DMS153 (cell line): ENCODE results near the gene RARRES1.
A peak's percentile ranks its signal among the peaks of the same experiment; 100 is the strongest.
"Not testable (repeated sequence)": the region's sequence is repeated elsewhere in the genome, so short reads cannot be mapped to it uniquely, and the experiment has no call there.

Experiments
- DNase-seq: peaks from one replicate; lab custom pipeline; 2025; lab: John Stamatoyannopoulos, UW

The RARRES1 gene

DNA sequence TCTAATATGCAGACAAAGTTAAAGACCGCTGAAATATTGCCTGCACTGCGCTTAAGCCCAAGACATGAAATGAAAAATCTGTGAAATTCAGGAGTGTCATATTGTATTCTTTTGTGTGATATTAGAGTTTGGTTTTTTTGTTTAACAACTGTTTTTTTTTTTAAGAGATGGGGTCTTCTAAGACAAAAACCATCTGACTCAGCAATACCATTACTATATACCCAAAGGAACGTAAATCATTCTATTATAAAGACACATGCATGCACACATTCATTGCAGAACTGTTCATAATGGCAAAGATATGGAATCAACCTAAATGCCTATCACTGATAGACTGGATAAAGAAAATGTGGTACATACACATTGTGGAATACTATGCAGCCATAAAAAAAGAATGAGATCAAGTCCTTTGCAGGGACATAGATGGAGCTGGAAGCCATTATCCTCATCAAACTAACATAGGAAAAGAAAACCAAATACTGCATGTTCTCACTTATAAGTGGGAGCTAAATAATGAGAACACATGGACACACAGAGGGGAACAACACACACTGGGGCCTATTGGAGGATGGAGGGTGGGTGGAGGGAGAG is 38.3 kb downstream of the RARRES1 start:
- not testable (repeated sequence) for DNase-seq

- no peak for DNase-seq
Measured at GRCh38 chr3:158685159-158685558, 47.1 kb downstream of the RARRES1 start.

- DNase-seq, result no peak
Measured at GRCh38 chr3:158683230-158683962, 48.9 kb downstream of the RARRES1 start.

DNA sequence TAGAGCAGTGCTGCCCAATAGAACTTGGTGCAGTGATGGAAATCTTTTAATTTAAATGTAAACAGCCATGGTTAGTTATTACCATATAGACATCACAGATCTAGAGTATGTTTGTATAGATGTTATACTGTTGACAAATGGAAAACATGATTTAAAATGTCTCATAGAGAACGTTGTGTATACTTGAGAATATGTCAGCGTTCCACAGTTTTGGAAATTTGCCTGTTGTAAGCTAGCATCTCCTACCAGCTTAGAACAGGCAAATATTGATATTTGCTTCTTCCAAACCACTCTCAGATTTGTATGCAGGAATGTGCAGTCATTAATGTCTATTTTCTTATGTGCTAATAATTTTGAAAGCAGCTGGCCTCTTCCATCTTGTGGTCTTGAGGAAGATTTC is 51.4 kb downstream of the RARRES1 start:
- DNase-seq, result no peak

GRCh38 chr3:158679547-158680000 is 52.7 kb downstream of the RARRES1 start:
- no peak for DNase-seq

DNA sequence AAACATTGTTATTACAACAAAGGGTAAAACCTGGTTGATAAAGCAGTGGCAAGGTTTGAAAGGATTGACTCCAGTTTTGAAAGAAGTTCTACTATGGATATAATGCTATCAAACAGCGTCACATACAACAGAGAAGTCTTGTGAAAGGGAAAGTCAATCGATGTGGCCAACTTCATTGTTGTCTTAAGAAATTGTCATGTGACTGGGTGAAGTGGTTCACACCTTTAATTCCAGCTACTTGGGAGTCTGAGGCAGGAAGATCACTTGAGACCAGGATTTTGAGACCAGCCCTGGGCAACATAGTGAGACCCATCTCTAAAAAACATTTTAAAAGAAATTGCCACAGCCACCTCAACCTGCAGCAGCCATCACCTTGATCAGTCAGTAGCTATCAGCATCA is 53.6 kb downstream of the RARRES1 start:
- no peak for DNase-seq

GRCh38 chr3:158672215-158673176 is 59.8 kb downstream of the RARRES1 start, which contains the start of gene LXN:
TSS of gene LXN (minus strand) at chr3:158672648. CDS start at chr3:158672478, 170 bp downstream.
- DNase-seq, result peak; percentile 77

GRCh38 chr3:158671821-158672214 is 60.4 kb downstream of the RARRES1 start:
- DNase-seq, result no peak

- DNase-seq, result no peak
Measured at GRCh38 chr3:158668506-158668905, 63.8 kb downstream of the RARRES1 start.

GRCh38 chr3:158666416-158666815 is 65.8 kb downstream of the RARRES1 start:
- DNase-seq, result no peak

- DNase-seq, result no peak
Measured at GRCh38 chr3:158663832-158664231, 68.4 kb downstream of the RARRES1 start.

- no peak for DNase-seq
Measured at GRCh38 chr3:158663246-158663645, 69.0 kb downstream of the RARRES1 start.

DNA sequence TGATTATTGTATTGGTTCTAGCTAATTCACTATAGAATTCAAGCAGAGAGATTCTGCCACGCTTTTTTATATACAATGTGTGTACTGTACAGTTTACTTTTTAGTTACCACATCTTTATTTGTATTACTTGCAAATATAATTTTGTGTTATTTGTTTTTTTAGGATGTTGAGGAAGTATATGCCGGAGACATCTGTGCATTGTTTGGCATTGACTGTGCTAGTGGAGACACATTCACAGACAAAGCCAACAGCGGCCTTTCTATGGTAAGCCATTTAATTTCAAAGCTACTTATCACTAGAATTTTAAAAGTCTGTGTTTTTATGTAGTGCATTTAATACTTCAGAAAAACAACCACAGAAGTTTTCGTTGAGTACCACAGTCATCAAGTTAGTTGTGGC is 71.5 kb downstream of the RARRES1 start:
- no peak for DNase-seq

DNA sequence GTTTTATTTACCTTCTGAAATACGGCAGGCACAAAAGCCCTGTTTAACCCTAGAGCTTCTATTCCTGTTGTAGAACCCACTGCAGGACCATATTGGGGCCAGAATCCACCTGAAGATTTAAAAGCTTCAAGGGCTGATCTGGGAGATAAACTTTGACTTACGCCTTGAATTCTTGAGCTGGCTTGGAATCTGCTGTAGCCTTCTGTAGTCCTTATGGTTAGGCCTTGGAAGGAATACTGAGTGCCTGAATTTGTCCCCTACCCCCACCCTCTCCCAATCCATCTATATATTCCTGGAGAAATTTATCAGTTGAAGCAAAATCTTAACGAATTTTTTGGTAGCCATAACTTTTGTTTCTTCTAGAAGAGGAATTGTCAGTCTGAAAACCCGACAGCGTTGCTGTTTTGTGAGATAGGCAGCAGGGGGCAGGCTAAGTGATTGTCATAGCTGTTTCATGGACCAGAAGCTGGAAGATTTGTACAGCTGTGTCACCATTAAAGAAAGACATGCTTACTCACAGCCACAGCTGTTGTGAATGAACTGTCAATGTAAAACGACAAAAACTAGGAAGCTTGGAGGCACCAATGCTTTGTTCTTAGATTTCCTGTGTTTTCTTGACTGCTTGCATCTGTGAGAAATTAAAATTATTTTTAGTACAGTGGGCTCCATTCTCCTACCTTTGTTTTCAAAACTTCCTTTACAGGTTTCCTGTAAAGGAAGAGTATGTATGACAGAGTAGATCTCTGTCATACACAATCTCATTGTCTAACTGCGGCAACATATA is 72.6 kb downstream of the RARRES1 start:
- DNase-seq, result no peak

GRCh38 chr3:158658889-158659288 is 73.4 kb downstream of the RARRES1 start:
- DNase-seq, result no peak

DNA sequence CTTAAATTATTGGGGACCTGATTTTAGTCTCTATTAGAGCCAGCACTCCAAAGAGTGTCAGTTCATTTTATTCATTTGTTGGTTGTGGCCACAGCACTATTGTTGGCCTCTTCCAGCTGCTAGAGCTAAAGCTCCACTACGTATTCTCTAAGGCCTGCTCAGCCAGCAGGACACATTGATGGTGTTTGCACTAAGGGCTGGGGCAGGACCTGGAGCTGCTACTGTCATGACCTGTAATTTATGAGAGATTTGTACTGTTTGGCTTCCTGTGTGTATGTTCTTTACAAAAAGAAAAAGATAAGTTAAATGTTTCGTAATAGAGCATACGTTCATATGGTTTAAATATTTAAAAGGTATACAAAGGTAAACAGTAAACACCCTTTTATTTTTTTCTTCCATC is 79.8 kb downstream of the RARRES1 start:
- DNase-seq, result no peak

GRCh38 chr3:158651192-158651591 is 81.1 kb downstream of the RARRES1 start:
- DNase-seq, result no peak

GRCh38 chr3:158649791-158650190 is 82.5 kb downstream of the RARRES1 start:
- DNase-seq, result no peak
